ENCODE measurements around the gene TCF4. TPM values are rescaled to one million over a fixed set of nuclear protein-coding genes. Genes with fewer than 3 reads are reported as not detected.

Gene TCF4
- total RNA-seq, 1 experiment from 2014 or later = 93.7 TPM

DNA sequence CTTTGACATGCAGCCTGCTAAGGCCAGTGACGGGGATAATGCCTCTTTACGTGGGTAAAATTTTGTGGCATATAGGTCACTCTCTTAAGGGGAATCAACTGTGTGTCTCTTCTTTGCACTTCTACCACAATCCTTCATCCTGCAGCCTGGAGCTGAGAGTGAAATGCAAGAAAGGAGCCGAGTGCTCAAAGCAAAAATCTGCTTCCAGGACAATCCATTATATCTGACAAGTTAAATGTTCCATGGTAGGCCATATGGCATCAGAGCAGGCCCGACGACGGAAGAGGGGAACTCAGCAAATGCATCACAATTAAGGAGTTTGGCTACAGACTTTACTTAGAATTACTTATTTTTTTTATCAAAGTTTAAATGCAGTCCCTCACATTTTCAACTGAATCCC is 171.2 kb downstream of the TCF4 start:
- no peaks in the 10 kb centered on the region for H3K4me1 Mint-ChIP-seq (ENCODE audit: low read depth, unreplicated experiment)
- H3K4me3 Mint-ChIP-seq (ENCODE audit: unreplicated experiment) = no peak overlapping the region
- H3K36me3 Mint-ChIP-seq (ENCODE audit: insufficient read depth, unreplicated experiment) = no peaks in the 10 kb centered on the region
- Histone ChIP-seq H3K27me3 (replicated peaks; ENCODE audit: control insufficient read depth, insufficient read depth, low read length) (no peaks in the 10 kb centered on the region), H3K4me3 (ENCODE audit: low read depth, low read length) (no peak overlapping the region), H3K9me3 (no peaks in the 10 kb centered on the region), H3K36me3 (ENCODE audit: control insufficient read depth, insufficient read depth, low read length) (no peaks in the 10 kb centered on the region), H3K4me1 (no peaks in the 10 kb centered on the region)
- H3K27me3 Mint-ChIP-seq (ENCODE audit: insufficient read depth, unreplicated experiment) = no peaks in the 10 kb centered on the region
- no peak overlapping the region for H3K27ac Mint-ChIP-seq (ENCODE audit: unreplicated experiment)
- no peaks in the 10 kb centered on the region for H3K9me3 Mint-ChIP-seq (ENCODE audit: unreplicated experiment)
- TF ChIP-seq, protein P1, sequence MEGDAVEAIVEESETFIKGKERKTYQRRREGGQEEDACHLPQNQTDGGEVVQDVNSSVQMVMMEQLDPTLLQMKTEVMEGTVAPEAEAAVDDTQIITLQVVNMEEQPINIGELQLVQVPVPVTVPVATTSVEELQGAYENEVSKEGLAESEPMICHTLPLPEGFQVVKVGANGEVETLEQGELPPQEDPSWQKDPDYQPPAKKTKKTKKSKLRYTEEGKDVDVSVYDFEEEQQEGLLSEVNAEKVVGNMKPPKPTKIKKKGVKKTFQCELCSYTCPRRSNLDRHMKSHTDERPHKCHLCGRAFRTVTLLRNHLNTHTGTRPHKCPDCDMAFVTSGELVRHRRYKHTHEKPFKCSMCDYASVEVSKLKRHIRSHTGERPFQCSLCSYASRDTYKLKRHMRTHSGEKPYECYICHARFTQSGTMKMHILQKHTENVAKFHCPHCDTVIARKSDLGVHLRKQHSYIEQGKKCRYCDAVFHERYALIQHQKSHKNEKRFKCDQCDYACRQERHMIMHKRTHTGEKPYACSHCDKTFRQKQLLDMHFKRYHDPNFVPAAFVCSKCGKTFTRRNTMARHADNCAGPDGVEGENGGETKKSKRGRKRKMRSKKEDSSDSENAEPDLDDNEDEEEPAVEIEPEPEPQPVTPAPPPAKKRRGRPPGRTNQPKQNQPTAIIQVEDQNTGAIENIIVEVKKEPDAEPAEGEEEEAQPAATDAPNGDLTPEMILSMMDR (IDR thresholded peaks at IDR 0.05; ENCODE audit: insufficient read depth in 1 of 2, low read depth in 1 of 2, low read length in 1 of 2, severe bottlenecking in 1 of 2, unreplicated experiment in 1 of 2) = no peak
- ChIA-PET POLR2A (no interaction called here), CTCF (no interaction called here)
- BruUV-seq (replicated peaks) = no TSS peak
- intact Hi-C loops (cut with micrococcal nuclease; ENCODE audit: unreplicated experiment) = loop anchor here (5.0 to 10.0 kb wide), 3 partner anchors 58 to 281 kb away; partner anchors contain the start of gene TCF4
- DNase-seq = no peak

DNA sequence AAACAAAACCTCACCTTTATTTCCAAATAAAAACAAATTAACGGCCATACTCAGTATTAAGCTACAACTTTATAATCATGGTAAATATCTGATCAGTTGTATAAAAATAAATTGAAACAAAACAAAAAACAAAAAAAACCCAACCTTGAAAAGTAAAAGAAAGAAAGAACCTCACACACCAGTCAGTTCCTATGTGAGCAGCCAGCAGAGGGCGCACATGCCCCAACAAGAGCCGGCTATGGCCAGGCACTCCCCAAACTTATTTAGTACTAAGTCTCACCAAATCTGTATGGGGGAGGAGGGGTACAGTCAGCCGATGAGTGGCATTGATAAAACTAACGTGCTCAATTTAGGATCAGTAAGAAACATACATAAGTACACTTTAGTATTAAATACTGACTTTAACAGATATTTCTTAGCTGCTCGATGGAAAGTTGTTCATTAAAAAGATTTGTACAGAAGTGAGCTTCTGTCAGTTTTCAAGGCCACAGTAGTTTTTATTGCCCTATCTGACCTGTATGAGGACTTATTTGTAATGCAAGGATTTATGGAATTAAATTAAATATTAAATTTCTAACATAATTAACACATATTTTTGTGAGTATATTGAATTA is 172.6 kb downstream of the TCF4 start:
- no peaks in the 10 kb centered on the region for H3K9me3 ChIP-seq
- H3K36me3 ChIP-seq (ENCODE audit: control insufficient read depth, insufficient read depth, low read length) = no peaks in the 10 kb centered on the region
- H3K4me3 ChIP-seq (ENCODE audit: low read depth, low read length) = no peak overlapping the region
- H3K4me3 Mint-ChIP-seq (ENCODE audit: unreplicated experiment) = no peak overlapping the region
- H3K4me1 ChIP-seq = no peaks in the 10 kb centered on the region
- no peaks in the 10 kb centered on the region for H3K9me3 Mint-ChIP-seq (ENCODE audit: unreplicated experiment)
- POLR2A ChIA-PET = no interaction called here
- no peaks in the 10 kb centered on the region for H3K36me3 Mint-ChIP-seq (ENCODE audit: insufficient read depth, unreplicated experiment)
- peak; percentile 58 to 64 for DNase-seq
- BruUV-seq (replicated peaks) = no TSS peak
- TF ChIP-seq, protein P1 (IDR thresholded peaks at IDR 0.05; ENCODE audit: insufficient read depth in 1 of 2, low read depth in 1 of 2, low read length in 1 of 2, severe bottlenecking in 1 of 2, unreplicated experiment in 1 of 2) = peak; percentile 46 to 73
- intact Hi-C loops (cut with micrococcal nuclease; ENCODE audit: unreplicated experiment) = loop anchor here (1.0 to 10.0 kb wide), 5 partner anchors 59 to 446 kb away; partner anchors contain the start of gene TCF4
- no peaks in the 10 kb centered on the region for H3K4me1 Mint-ChIP-seq (ENCODE audit: low read depth, unreplicated experiment)
- no peaks in the 10 kb centered on the region for H3K27me3 ChIP-seq (replicated peaks; ENCODE audit: control insufficient read depth, insufficient read depth, low read length)
- CTCF ChIA-PET = interaction anchor here (0.6 kb wide), 1 partner anchor 366 kb away, joined by 5 read pairs; no protein-coding TSS in a partner anchor
- no peaks in the 10 kb centered on the region for H3K27me3 Mint-ChIP-seq (ENCODE audit: insufficient read depth, unreplicated experiment)
- H3K27ac Mint-ChIP-seq (ENCODE audit: unreplicated experiment) = no peak overlapping the region

GRCh38 chr18:55414475-55414874 is 173.5 kb downstream of the TCF4 start:
- no peaks in the 10 kb centered on the region for H3K27me3 ChIP-seq (replicated peaks; ENCODE audit: control insufficient read depth, insufficient read depth, low read length)
- H3K4me3 ChIP-seq (ENCODE audit: low read depth, low read length) = no peak overlapping the region
- POLR2A ChIA-PET = no interaction called here
- H3K9me3 Mint-ChIP-seq (ENCODE audit: unreplicated experiment) = no peaks in the 10 kb centered on the region
- no peaks in the 10 kb centered on the region for H3K9me3 ChIP-seq
- H3K4me1 ChIP-seq = no peaks in the 10 kb centered on the region
- no peaks in the 10 kb centered on the region for H3K36me3 Mint-ChIP-seq (ENCODE audit: insufficient read depth, unreplicated experiment)
- H3K27me3 Mint-ChIP-seq (ENCODE audit: insufficient read depth, unreplicated experiment) = no peaks in the 10 kb centered on the region
- TF ChIP-seq, protein P1 (IDR thresholded peaks at IDR 0.05; ENCODE audit: insufficient read depth in 1 of 2, low read depth in 1 of 2, low read length in 1 of 2, severe bottlenecking in 1 of 2, unreplicated experiment in 1 of 2) = no peak
- H3K4me3 Mint-ChIP-seq (ENCODE audit: unreplicated experiment) = no peak overlapping the region
- no peaks in the 10 kb centered on the region for H3K36me3 ChIP-seq (ENCODE audit: control insufficient read depth, insufficient read depth, low read length)
- H3K4me1 Mint-ChIP-seq (ENCODE audit: low read depth, unreplicated experiment) = no peaks in the 10 kb centered on the region
- BruUV-seq (replicated peaks) = no TSS peak
- CTCF ChIA-PET = no interaction called here
- intact Hi-C loops (cut with micrococcal nuclease; ENCODE audit: unreplicated experiment) = loop anchor here (10.0 kb wide), 2 partner anchors 60 to 170 kb away; partner anchors contain the start of gene TCF4
- DNase-seq = no peak
- no peak overlapping the region for H3K27ac Mint-ChIP-seq (ENCODE audit: unreplicated experiment)

Measured in Caco-2 (cell line).